Ovary (tissue), 9 donors: ENCODE results near the gene MAN1B1. TPM values are rescaled to one million over a fixed set of nuclear protein-coding genes. Genes with fewer than 3 reads are reported as not detected.

ENCODE experiments used
- DNase-seq, 5 donors: peaks; one replicate each; pipeline ENCODE4 v3.0.0-alpha.2; 2019 to 2020
- H3K27ac ChIP-seq, 2 donors: fragments of 200-600 bp; one replicate each; pipeline versions ENCODE4 v1.5.1 to v1.8.0; 2019 to 2022
- H3K27me3 ChIP-seq: fragments of 200-600 bp; one replicate; pipeline ENCODE4 v1.8.0; 2022
- H3K36me3 ChIP-seq: fragments of 200-600 bp; sonication (generic); one replicate; pipeline ENCODE4 v1.5.1; 2019
- H3K4me1 ChIP-seq: one replicate; pipeline ENCODE4 v1.8.1; 2013; ENCODE audit warnings: mild to moderate bottlenecking, moderate library complexity; ENCODE audit not compliant: insufficient read depth
- H3K4me3 ChIP-seq: fragments of 200-600 bp; sonication (generic); one replicate; pipeline ENCODE4 v1.5.1; 2017
- H3K9me3 ChIP-seq, 2 donors: fragments of 200-600 bp in 1 of 2; sonication (generic) in 1 of 2; one replicate each; pipeline versions ENCODE4 v1.5.1 to v1.8.1; 2013 to 2019; ENCODE audit warnings: mild to moderate bottlenecking in 1 of 2, moderate library complexity in 1 of 2
- EP300 ChIP-seq: sonication (generic); formaldehyde crosslinking; IDR thresholded peaks from one replicate; pipeline ENCODE4 v1.6.1; 2017; ENCODE audit warnings: antibody characterized with exemption
- POLR2A ChIP-seq: fragments of 450-650 bp; IDR thresholded peaks from one replicate; pipeline ENCODE4 v1.6.1; 2017; ENCODE audit warnings: antibody characterized with exemption, mild to moderate bottlenecking, moderate library complexity
- WGBS, 3 donors: extraction: QIAGEN DNeasy Blood & Tissue Kit in 1 of 3; methylation state at CpG; one replicate each; pipeline versions ENCODE4 v1.1.5 to v1.1.7; 2013 to 2017; 5-methylcytosine and 5-hydroxymethylcytosine counted together
- intact Hi-C, 4 donors: fragments of 100-400 bp; cut with DNase I; formaldehyde crosslinking; loops; one replicate each; pipeline versions ENCODE4 v1.11.0 to v1.15.1; 2022 to 2023
- polyA plus RNA-seq, 2 donors: library from polyadenylated mRNA; stranded (reverse); fragments of 200-250 nt in 1 of 2; fragments of 350-450 nt in 1 of 2; fragmentation: Illumina TruSeq in 1 of 2; extraction: RNeasy Lipid Tissue Mini Kit (QIAGEN cat#74804) in 1 of 2; gene quantifications; one replicate each; pipeline ENCODE4 v1.2.3, GENCODE V29; 2013 to 2014
- total RNA-seq, 7 donors: library from RNA; depleted of rRNA in 2 of 7; stranded (reverse); fragments of >200 nt in 2 of 7; fragmentation: NEBNext Ultra II Directional in 3 of 7; extraction: Animal tissue kit (Norgen Biotek cat#: 25700) in 3 of 7; gene quantifications; one replicate each; pipeline versions ENCODE4 v1.1.0 to v1.2.4, GENCODE V29; 2016 to 2023
- TF ChIP-seq, protein P1 (sequence below), 3 donors: fragments of 450-650 bp in 2 of 3; fragments of 200-600 bp in 1 of 3; IDR thresholded peaks; one replicate each; pipeline versions ENCODE4 v1.5.1 to v1.8.0; 2016 to 2022; ENCODE audit warnings: antibody characterized with exemption in 3 of 3, mild to moderate bottlenecking in 1 of 3
- donor health status: DM: no; HTN: no; CAD: no; lungs with moderate emphysema.
- donor health status: DM: no; HTN: no; CAD: no.
- donor health status: Bipolar disorder and iron deficiency.
- donor health status: DM: yes; HTN: yes; CAD: no.
- donor health status: DM: no; HTN: no; CAD: no.
- donor health status: DM: yes; HTN: yes; CAD: no.

Gene MAN1B1
- total and polyA plus RNA-seq, 9 donors = 30.2 to 109 (median 39.7) TPM

DNA sequence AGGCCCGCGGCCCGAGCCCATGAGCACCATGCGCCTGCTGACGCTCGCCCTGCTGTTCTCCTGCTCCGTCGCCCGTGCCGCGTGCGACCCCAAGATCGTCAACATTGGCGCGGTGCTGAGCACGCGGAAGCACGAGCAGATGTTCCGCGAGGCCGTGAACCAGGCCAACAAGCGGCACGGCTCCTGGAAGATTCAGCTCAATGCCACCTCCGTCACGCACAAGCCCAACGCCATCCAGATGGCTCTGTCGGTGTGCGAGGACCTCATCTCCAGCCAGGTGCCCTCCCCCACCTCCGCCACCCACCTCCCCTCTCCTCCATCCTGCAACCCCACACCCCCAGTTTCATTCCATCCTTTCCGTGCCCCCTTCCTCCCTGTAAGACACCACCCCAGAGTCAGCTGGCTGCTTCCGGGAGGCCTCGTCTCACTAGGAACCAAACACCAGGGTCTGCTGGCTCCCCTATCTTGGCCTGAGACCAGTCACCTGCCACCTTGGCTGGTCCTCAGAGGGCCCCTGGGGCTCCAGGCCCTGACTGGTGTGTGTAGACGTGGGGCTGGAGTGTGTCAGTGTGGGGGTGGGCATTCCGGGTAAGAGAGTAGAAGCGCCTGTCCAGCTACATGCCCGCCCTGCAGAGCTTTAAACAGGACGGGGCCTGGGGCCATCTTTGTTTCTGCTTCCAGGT is 52.8 kb downstream of the MAN1B1 start:
- DNase-seq = no peak
- no peak overlapping the region for H3K27ac ChIP-seq
- peaks cover 8% of the 10 kb centered on the region for H3K4me1 ChIP-seq
- H3K36me3 ChIP-seq = no peaks in the 10 kb centered on the region
- TF ChIP-seq EP300 (no peak), POLR2A (no peak)
- TF ChIP-seq, protein P1, sequence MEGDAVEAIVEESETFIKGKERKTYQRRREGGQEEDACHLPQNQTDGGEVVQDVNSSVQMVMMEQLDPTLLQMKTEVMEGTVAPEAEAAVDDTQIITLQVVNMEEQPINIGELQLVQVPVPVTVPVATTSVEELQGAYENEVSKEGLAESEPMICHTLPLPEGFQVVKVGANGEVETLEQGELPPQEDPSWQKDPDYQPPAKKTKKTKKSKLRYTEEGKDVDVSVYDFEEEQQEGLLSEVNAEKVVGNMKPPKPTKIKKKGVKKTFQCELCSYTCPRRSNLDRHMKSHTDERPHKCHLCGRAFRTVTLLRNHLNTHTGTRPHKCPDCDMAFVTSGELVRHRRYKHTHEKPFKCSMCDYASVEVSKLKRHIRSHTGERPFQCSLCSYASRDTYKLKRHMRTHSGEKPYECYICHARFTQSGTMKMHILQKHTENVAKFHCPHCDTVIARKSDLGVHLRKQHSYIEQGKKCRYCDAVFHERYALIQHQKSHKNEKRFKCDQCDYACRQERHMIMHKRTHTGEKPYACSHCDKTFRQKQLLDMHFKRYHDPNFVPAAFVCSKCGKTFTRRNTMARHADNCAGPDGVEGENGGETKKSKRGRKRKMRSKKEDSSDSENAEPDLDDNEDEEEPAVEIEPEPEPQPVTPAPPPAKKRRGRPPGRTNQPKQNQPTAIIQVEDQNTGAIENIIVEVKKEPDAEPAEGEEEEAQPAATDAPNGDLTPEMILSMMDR (IDR thresholded peaks at IDR 0.05) = no peak
- H3K4me3 ChIP-seq = no peak overlapping the region
- intact Hi-C loops = no loop called here
- WGBS, 3 donors = 18 to 28% (median 19%) methylated on average over 29 to 37 of the region's 37 CpGs
- H3K27me3 ChIP-seq = peaks cover 3% of the 10 kb centered on the region
- no peaks in the 10 kb centered on the region for H3K9me3 ChIP-seq

DNA sequence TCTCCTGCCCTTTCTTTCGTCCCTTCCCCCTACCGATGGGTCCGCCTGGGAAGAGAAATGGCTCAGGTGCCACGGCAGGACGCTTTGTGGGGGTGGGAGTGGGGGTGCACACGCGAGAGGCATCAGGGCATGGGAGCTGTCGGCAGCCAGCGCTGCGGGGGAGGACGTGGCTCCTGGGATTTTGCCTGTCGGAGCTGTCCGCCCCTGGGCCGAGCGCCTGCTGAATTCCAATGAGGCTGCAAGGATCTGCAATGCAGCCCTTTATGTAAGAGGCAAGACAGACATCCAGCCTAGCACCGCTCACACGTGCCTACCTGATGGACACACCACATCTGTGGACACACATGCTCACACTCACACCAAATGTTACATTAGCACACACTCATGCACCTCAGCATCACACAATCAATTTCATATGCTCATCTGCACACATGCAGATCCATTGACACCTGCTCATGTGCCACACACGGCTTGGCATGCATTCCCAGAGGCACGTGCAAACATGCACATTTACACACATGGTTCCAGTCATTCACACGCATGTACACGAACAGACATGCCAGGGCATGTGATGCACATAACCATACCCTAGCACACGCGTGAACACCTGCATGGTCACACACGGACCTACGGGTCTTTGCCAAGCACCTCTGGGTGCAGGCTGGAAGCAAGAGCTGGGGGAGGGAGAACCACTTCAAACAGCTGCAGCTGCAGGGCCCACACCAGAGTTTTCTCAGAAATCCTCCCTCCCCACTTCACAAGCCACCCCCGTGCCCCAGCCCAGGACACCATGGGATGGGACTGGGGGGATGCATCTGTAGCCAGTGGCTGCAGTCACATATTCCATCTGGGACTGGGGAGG is 53.6 kb downstream of the MAN1B1 start:
- intact Hi-C loops = no loop called here
- H3K27me3 ChIP-seq = peaks cover 3% of the 10 kb centered on the region
- H3K27ac ChIP-seq = no peak overlapping the region
- H3K36me3 ChIP-seq = no peaks in the 10 kb centered on the region
- H3K4me3 ChIP-seq = no peak overlapping the region
- H3K9me3 ChIP-seq = no peaks in the 10 kb centered on the region
- 36 to 45% (median 41%) methylated on average over 26 of the region's 26 CpGs for WGBS, 3 donors
- peaks cover 8% of the 10 kb centered on the region for H3K4me1 ChIP-seq
- no peak for DNase-seq
- no peak for TF ChIP-seq EP300
- TF ChIP-seq, protein P1 (IDR thresholded peaks at IDR 0.05) = no peak
- TF ChIP-seq POLR2A = no peak

DNA sequence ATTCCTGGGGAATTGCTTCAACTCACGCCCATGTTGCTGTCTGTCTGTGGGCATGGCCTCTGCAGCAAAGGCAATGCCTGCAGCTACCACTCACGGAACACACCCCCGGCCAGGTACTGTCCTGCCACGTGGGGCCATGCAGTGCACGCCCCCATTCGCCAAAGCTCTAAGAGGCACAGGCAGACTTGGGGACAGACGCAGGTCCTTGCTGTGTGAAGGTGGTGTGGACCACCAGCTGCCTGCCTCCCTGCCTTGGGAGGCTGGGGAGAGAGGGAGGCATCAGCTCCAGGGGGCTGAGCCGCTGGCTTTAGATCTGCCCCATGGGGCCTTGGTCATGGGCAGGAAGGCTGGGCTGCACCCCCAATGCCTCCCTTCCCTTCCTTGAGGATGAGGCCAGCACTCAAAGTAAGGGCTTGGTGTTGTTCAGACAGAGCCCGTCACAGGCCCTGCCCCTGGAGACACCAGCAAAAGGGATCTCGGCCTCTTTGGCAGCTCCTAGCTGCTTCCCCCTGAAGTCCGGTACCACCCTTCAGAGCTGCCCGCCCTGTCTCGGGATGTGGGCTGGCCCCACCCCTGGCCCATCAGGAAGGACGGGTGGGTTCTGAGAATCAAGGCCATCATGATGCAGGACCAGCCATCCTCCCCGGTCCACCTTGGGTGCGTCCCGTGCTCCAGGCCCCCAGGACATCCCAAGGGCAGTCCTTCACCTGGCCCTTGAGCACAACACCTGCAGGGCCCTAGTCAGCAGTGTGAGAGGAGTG is 54.4 kb downstream of the MAN1B1 start:
- no peaks in the 10 kb centered on the region for H3K9me3 ChIP-seq
- no peaks in the 10 kb centered on the region for H3K36me3 ChIP-seq
- TF ChIP-seq EP300 = no peak
- TF ChIP-seq, protein P1 (IDR thresholded peaks at IDR 0.05) = no peak
- TF ChIP-seq POLR2A = no peak
- H3K4me1 ChIP-seq = peaks cover 8% of the 10 kb centered on the region
- intact Hi-C loops = no loop called here
- H3K27me3 ChIP-seq = peaks cover 3% of the 10 kb centered on the region
- 71 to 82% (median 72%) methylated on average over 17 of the region's 17 CpGs for WGBS, 3 donors
- H3K4me3 ChIP-seq = no peak overlapping the region
- no peak for DNase-seq
- H3K27ac ChIP-seq = no peak overlapping the region
